HG02943 (cell line): Measurements from ENCODE around the gene KCNJ1.

ENCODE experiments used
- ATAC-seq: cut with Tn5 transposase; IDR thresholded peaks from one replicate; pipeline ENCODE4 v1.9.1; 2021; ENCODE audit warnings: mild to moderate bottlenecking, low read depth, moderate library complexity; ENCODE audit not compliant: unreplicated experiment

The KCNJ1 gene

DNA sequence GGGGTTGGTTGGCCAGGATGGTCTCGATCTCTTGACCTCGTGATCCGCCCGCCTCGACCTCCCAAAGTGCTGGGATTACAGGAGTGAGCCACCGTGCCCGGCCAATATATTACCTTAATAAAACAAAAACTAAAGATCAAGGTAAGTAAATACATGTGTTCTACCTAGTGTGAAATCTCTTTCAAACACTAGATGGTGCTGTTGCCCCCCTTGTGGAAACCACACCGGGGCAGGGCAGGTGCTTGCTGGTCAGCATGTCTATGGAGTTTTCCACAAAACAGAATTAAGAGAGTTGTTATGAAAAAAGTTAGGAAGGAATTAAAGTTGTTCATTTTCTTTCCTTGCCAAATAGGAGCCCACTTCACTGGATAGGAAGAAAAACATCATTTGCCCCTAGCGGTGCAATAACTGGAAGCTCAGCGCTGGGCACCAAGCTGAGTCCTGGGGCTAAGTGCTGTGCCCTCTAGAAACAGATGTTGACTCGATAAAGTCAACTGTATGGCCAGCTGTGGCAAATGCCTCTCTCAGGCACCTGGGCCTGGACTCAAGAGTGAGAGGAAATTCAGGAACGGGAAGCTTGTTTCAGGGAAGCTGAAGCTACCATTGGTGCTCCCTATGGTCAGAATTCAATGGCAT is 17.7 kb upstream of the KCNJ1 start:
- ATAC-seq: peak; percentile 84

DNA sequence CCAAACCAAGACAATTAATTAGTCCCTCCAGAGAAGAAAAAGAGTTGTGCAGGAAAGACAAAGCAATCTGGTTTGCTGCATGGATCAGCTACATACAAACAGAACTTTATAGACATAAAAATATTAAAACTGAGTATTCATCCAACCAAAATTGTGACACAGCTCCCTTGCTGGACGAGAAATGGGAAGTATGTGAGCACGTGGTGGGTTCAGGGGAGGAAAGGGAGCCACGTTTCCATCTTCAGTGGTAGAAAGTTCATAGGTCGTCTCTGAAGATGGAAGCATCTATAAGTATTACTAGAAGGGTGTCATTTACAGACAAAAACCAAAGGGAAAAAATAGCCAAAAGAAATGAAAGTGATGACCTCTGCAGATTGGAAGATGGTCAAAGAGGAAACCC is 17.0 kb upstream of the KCNJ1 start:
- ATAC-seq: no peak

DNA sequence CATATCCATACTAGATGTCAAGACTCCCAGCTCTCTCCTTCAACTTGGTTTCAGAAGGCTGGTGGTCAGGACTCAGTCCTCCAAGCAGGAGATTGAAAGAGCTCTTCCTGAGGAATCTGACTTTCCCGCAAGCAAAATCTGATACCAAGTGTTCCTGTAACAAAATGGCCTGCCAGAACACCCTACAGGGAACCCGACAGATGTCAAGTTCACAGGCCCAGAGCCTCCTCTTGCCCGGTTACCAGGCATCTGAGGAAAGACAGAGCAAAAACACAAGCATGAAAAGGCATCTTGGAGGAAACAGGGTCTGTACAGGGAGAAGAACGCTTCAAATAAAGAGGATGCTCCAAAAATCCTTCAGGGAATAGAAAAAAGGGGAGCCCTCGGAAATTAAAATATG is 15.4 kb upstream of the KCNJ1 start:
- no peak for ATAC-seq

DNA sequence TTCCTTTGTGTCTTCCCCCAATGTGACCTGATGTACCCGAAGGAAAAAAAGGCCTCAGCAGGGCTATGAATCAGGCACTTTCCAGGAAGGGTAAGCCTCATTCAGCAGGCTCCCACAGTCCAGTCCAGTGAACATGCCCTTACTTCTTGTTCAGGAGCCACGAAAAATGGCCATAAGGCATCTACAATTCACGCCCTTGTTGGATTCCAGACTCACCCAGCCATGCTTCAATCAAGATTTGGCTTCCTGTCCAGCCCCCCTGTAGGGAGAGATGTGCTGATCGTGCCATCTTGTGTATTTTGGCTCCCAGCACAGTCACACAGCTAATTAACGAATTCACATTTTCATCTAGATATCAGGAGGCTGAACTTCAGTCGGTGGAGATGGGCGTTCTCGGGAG is 14.1 kb upstream of the KCNJ1 start:
- ATAC-seq: no peak

DNA sequence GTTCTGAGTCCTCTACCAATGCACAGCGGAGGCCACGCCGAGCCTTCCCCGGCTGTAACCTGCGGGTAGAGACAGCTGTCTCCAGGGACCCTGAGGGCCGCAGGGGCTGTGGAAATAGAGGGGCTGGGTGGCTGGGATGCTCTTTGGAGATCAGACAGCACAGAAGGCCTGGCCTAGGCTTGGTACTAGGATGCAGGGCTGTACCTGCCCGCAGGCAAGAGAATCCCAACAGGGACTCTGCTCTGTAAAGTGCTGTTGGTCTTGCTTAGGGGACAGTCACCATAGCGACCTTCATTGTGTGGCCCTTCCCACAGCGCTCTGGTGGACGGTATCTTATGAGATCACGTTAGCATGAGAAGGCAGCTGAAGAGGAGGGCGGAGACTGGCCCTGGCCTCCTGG is 12.7 kb upstream of the KCNJ1 start:
- ATAC-seq: no peak

DNA sequence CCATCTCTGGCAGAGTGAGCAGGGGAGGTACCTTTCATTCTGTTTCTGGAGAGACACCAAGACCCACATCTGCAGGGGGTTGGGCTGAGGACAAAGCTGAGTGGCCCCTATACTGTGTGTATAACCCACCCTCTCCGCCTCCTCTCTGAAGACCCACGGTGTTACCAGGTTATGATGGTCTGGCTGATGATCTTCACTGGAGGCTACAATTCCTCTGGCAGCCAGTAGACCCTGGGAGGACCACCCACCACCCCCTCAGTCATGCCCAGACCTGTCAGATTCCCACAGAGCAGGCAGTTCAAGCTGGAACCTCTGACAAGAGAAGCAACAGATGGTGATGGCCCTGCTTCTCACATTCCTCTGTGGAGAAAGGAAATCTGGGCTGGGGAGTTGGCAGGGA is 11.4 kb upstream of the KCNJ1 start:
- ATAC-seq: no peak

GRCh38 chr11:128877726-128878125 is 10.6 kb upstream of the KCNJ1 start:
- no peak for ATAC-seq

GRCh38 chr11:128876133-128876650 is 9.1 kb upstream of the KCNJ1 start:
- no peak for ATAC-seq

GRCh38 chr11:128874427-128874826 is 7.3 kb upstream of the KCNJ1 start:
- no peak for ATAC-seq

- ATAC-seq: no peak
Measured at GRCh38 chr11:128872594-128872993, 5.5 kb upstream of the KCNJ1 start.

- no peak for ATAC-seq
Measured at GRCh38 chr11:128872094-128872493, 5.0 kb upstream of the KCNJ1 start.

DNA sequence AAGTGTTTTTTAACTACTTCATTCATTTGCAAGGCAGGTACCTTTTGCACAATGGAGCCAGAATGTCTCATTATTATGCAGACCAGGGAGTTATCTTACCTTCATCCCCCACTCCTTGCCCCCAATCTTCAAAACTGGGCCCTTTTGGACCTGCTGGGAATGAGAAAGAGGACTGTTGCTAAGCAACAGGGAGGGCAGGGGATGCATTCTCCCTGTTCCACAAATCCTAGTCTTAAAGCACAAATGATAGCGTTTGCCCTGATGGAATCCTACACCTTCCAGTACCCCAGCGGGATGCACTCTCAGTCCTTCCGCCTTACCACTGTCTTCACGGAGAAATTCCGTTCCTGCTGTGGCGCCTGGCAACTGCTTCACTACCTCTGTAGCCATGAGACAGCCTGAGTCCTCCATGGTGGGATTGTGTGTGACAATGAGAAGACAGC is 4.1 kb upstream of the KCNJ1 start:
- no peak for ATAC-seq

GRCh38 chr11:128868841-128869671 is 2.0 kb upstream of the KCNJ1 start:
- ATAC-seq: no peak

- no peak for ATAC-seq
Measured at GRCh38 chr11:128865490-128865889, 1.6 kb downstream of the KCNJ1 start.

- no peak for ATAC-seq
Measured at GRCh38 chr11:128862908-128863660, 4.0 kb downstream of the KCNJ1 start.

- ATAC-seq: no peak
Measured at GRCh38 chr11:128862406-128862805, 4.7 kb downstream of the KCNJ1 start.

DNA sequence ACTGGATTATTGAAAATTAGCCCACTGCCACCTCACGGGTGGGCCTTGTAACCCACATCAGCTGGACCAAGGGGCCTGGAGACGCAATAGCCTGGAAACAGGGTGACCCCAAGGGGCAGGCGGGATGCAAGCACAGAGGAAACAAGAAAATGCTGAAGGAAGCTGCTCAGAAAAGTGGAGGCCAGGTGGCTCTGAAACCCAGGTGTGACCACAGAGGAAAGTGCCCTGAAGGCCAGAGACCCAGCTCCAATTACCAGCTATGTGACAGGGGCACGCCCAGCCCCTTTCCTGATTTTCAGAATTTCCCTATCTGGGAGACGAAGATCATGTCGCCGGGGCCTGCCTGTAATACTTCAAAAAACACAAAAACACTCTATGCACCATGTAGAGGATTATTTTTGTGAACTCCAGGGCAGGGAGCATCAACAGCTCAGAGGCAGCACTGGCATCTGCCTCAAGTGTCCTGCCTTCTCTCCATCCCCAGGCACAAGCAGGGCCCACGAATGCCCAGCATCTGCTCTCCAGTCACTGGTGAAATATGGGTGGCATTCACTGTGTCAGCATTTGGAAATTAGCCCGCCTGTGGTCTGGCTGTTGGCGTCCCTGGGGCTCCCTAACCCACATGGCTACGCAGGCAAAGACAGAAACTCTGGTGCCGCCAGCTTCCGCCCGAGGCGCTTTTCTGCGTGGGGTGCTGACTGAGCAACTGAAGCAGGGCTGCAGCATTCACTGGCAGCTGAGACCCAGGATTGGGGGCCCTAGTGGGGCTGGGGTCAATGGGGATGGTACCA is 6.3 kb downstream of the KCNJ1 start:
- no peak for ATAC-seq

DNA sequence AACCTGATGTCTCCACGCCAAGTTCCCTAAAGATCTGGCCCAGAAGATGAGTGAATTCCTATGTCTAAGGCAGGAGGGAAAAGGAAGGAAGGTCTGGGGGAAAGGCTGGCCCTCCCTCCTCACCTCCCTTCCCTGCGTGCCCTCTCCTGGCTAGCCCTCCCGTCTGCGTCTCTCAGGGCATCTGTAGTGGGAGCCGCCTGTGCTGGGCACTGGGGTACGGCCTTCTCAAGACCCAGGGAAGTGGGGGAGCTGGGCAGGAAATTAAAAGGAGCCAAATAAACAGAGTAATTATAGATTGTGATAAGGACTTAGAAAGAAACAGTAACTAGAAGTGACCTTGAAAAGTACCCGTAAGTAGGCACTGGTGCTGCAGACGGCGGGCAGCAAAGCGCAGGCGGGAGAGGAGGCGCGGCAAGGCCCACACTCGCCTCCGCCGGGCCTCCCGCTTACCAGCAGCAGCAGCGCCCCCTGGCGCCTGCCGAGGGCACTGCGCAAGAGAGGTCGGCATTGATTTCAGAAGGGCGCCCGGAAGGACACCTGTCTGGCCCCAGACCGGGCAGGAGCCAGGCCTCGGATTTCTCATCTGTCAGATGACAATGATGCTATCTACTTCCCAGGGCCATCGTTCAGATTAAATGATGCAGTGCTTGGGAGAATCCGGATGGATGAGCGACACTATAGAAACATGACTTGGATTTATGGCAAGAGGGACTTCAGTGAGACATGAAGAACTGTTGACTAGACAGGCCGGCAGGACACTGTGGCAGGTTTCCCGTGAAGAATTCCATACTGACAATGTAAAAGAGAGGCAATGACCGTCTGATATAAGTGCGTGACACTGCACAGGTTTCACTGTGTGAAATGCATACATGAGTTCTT is 7.3 kb downstream of the KCNJ1 start:
- peak; percentile 82 for ATAC-seq

- no peak for ATAC-seq
Measured at GRCh38 chr11:128857341-128857740, 9.8 kb downstream of the KCNJ1 start.
